ENCODE data around the gene ARHGAP29. TPM values are rescaled to one million over a fixed set of nuclear protein-coding genes. Genes with fewer than 3 reads are reported as not detected.

ARHGAP29 gene
- total and polyA plus RNA-seq, 12 donors, result 5.3 to 16.7 (median 10.4) TPM

DNA sequence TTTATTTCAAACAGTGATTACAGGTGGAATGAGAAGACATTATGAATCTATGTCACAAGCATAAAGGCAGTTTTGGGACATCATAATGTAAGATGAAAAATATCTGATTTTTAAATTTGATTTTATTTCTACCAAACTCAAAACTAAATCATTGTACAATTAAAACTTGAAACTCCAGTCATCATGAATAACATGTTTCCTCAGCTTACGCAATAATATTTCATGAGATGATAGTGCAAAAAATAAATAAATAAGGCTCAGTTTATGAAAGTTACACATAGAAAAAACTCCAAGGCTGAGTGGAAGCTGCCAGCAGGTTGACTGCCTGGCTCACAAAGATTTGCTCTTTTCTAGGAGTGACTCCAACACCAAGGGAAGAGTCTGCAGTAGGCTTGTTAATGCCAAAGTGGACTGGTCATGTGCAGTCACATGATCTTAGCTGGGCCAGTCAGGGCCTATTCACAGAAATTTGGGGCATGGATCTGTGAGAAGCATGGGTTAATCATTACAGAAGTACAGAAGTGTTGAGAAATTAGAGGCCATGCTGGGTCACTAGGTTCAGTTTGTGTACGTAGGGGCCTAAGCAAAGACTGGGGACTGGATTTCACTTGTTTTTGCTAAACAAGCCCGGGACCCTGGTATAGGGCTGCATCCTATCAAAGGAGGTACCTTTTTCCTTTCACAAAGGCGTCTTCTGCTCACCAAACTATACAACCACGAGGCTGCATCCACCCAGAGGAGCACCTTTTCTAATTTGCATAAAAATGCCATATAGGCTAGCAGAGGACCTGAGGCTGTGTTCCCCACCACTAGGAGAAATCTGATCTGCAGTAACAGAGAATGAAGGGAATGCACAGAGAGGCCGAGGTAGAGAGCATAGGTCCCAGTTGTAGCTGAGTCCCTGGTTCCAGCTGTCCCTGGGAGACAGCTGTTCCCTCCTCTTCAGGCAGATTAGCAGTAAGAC, 111.6 kb downstream of the ARHGAP29 start:
- H3K27me3 ChIP-seq, result no peaks in the 10 kb centered on the region
- TF ChIP-seq, protein P1, sequence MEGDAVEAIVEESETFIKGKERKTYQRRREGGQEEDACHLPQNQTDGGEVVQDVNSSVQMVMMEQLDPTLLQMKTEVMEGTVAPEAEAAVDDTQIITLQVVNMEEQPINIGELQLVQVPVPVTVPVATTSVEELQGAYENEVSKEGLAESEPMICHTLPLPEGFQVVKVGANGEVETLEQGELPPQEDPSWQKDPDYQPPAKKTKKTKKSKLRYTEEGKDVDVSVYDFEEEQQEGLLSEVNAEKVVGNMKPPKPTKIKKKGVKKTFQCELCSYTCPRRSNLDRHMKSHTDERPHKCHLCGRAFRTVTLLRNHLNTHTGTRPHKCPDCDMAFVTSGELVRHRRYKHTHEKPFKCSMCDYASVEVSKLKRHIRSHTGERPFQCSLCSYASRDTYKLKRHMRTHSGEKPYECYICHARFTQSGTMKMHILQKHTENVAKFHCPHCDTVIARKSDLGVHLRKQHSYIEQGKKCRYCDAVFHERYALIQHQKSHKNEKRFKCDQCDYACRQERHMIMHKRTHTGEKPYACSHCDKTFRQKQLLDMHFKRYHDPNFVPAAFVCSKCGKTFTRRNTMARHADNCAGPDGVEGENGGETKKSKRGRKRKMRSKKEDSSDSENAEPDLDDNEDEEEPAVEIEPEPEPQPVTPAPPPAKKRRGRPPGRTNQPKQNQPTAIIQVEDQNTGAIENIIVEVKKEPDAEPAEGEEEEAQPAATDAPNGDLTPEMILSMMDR (IDR thresholded peaks at IDR 0.05), result no peak
- TF ChIP-seq POLR2A (IDR thresholded peaks at IDR 0.05), result no peak
- no peaks in the 10 kb centered on the region for H3K9me3 ChIP-seq (replicated peaks in 1 of 3)
- H3K4me3 ChIP-seq, result no peak overlapping the region
- no peaks in the 10 kb centered on the region for H3K36me3 ChIP-seq (replicated peaks in 1 of 2)
- no peaks in the 10 kb centered on the region for H3K4me1 ChIP-seq (replicated peaks in 1 of 2)
- no peak for DNase-seq
- intact Hi-C loops (cut with DNase I), result no loop called here
- WGBS, 4 donors, result 67 to 77% (median 72%) methylated on average over 6 of the region's 6 CpGs
- H3K27ac ChIP-seq, result no peak overlapping the region

GRCh38 chr1:94124538-94124937, 112.8 kb downstream of the ARHGAP29 start:
- no peak overlapping the region for H3K27ac ChIP-seq
- H3K4me1 ChIP-seq (replicated peaks in 1 of 2), result no peaks in the 10 kb centered on the region
- H3K4me3 ChIP-seq, result no peak overlapping the region
- H3K9me3 ChIP-seq (replicated peaks in 1 of 3), result no peaks in the 10 kb centered on the region
- TF ChIP-seq, protein P1 (IDR thresholded peaks at IDR 0.05), result no peak
- WGBS, 4 donors, result 77 to 97% (median 93%) methylated on average over 1 of the region's 1 CpG
- H3K27me3 ChIP-seq, result no peaks in the 10 kb centered on the region
- no peak for DNase-seq
- H3K36me3 ChIP-seq (replicated peaks in 1 of 2), result no peaks in the 10 kb centered on the region
- intact Hi-C loops (cut with DNase I), result no loop called here

DNA sequence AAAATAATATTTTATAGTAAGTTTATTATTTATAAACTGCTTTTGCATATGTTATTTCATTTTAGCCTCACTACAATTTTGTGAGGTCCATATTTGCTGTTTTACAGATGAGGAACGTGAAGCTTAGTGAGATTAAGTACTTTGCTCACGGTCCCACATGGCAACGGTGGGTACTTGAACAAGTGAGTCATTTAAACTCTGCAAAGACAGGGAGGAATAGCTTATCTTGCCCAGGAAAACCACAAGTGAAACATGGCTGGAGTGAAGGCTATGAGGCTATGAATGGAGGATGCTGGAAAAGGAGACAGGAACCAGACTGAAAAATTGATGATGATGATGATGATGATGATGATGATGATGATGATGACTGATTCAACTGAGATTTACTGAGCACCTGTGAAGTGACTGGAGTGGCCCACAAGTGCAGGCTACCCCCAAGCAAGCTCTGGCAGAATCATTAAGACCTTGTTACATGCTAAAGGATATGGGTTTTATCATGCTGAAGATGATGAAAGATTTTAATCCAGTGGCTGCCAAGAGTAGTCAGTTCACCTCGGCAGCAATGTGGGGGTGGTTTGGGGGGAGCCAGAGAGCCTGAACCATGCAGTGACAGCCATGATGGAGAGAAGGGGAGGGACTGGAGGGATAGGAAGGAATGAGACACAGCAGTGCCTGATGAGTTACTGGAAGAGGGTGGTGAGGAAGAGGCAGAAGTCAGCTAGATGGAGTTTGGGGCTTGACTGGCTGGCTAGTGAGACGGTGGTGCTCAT, 115.0 kb downstream of the ARHGAP29 start:
- Histone ChIP-seq H3K27me3 (no peaks in the 10 kb centered on the region), H3K27ac (no peak overlapping the region), H3K9me3 (replicated peaks in 1 of 3) (no peaks in the 10 kb centered on the region), H3K4me3 (no peak overlapping the region), H3K4me1 (replicated peaks in 1 of 2) (no peaks in the 10 kb centered on the region), H3K36me3 (replicated peaks in 1 of 2) (no peaks in the 10 kb centered on the region)
- intact Hi-C loops (cut with DNase I), result no loop called here
- no peak for DNase-seq
- TF ChIP-seq POLR2A (IDR thresholded peaks at IDR 0.05), result no peak
- TF ChIP-seq, protein P1 (IDR thresholded peaks at IDR 0.05), result no peak
- 71 to 80% (median 77%) methylated on average over 5 of the region's 5 CpGs for WGBS, 4 donors

Other genes starting within 250 kb of the ARHGAP29 start
- gene ABCA4, start 116.4 kb downstream of the ARHGAP29 start, total RNA-seq, result 1 to 10 TPM in 2 of 9 donors, under 1 TPM in 6, not detected in 1; 0.04 to 1.9 (median 0.13) TPM
- gene ABCA4, start 116.4 kb downstream of the ARHGAP29 start, polyA plus RNA-seq, result under 1 TPM; 0.10 to 0.40 (median 0.29) TPM
- 10 to 100 TPM; 19.1 to 58.3 (median 39.6) TPM for gene ABCD3, start 180.8 kb upstream of the ARHGAP29 start, total RNA-seq
- 10 to 100 TPM; 11.2 to 69.6 (median 15.2) TPM for gene ABCD3, start 180.8 kb upstream of the ARHGAP29 start, polyA plus RNA-seq

Data from adrenal gland (tissue), 12 donors.